ENCODE data around the gene ERVMER34-1. TPM values are rescaled to one million over a fixed set of nuclear protein-coding genes. Genes with fewer than 3 reads are reported as not detected.

Gene ERVMER34-1
- total and polyA plus RNA-seq, 8 donors: 0.30 to 3.0 (median 0.49) TPM; not detected in 4

DNA sequence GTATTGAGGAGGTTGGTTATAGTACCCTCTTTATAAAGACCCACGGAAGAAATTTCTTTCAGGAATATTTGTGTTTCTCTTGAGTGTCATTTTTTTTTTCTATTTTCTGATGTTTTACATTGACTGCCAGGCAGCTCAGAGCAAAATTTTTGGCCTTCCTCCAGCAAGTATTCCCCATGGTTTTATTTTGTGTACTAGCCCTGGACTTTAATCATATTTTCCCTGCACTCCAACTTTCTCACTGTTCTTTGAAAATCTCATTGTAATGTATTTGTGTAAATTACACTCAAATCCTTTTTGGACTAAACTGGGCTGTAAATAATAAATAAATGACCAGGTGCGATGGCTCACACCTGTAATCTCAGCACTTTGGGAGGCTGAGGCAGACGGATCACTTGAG is 46.6 kb downstream of the ERVMER34-1 start:
- Histone ChIP-seq H3K27ac (no peak overlapping the region), H3K27me3 (no peaks in the 10 kb centered on the region), H3K36me3 (no peaks in the 10 kb centered on the region), H3K4me1 (no peaks in the 10 kb centered on the region), H3K4me3 (no peak overlapping the region), H3K9me3 (no peaks in the 10 kb centered on the region)
- WGBS, 5 donors: 73 to 84% (median 76%) methylated on average over 3 of the region's 3 CpGs
- DNase-seq: no peak
- intact Hi-C loops (cut with DNase I; ENCODE audit: low total_unique reads): no loop called here
- TF ChIP-seq POLR2A (IDR thresholded peaks at IDR 0.05) (no peak), EP300 (IDR thresholded peaks at IDR 0.05) (no peak), CTCF (IDR thresholded peaks at IDR 0.05) (no peak), POLR2AphosphoS5 (IDR thresholded peaks at IDR 0.05) (no peak)

GRCh38 chr4:52704133-52704532 is 47.1 kb downstream of the ERVMER34-1 start:
- Histone ChIP-seq H3K4me1 (no peaks in the 10 kb centered on the region), H3K9me3 (no peaks in the 10 kb centered on the region), H3K27ac (no peak overlapping the region), H3K4me3 (no peak overlapping the region), H3K36me3 (no peaks in the 10 kb centered on the region), H3K27me3 (no peaks in the 10 kb centered on the region)
- no peak for DNase-seq
- WGBS, 5 donors: 47 to 63% (median 49%) methylated on average over 1 of the region's 1 CpG
- TF ChIP-seq POLR2A (IDR thresholded peaks at IDR 0.05) (no peak), POLR2AphosphoS5 (IDR thresholded peaks at IDR 0.05) (no peak), EP300 (IDR thresholded peaks at IDR 0.05) (no peak), CTCF (IDR thresholded peaks at IDR 0.05) (no peak)
- intact Hi-C loops (cut with DNase I; ENCODE audit: low total_unique reads): no loop called here

GRCh38 chr4:52701207-52701606 is 50.0 kb downstream of the ERVMER34-1 start:
- intact Hi-C loops (cut with DNase I; ENCODE audit: low total_unique reads): no loop called here
- H3K9me3 ChIP-seq: no peaks in the 10 kb centered on the region
- peaks cover 0 to 8% (median 2%) of the 10 kb centered on the region in 4 donors for H3K4me1 ChIP-seq
- WGBS, 5 donors: 94 to 97% (median 95%) methylated on average over 3 of the region's 3 CpGs
- no peak overlapping the region for H3K4me3 ChIP-seq
- no peak for TF ChIP-seq EP300 (IDR thresholded peaks at IDR 0.05)
- TF ChIP-seq CTCF (IDR thresholded peaks at IDR 0.05): no peak
- no peak for TF ChIP-seq POLR2A (IDR thresholded peaks at IDR 0.05)
- TF ChIP-seq POLR2AphosphoS5 (IDR thresholded peaks at IDR 0.05): no peak
- H3K27ac ChIP-seq: no peak overlapping the region
- no peak for DNase-seq
- H3K36me3 ChIP-seq: no peaks in the 10 kb centered on the region
- H3K27me3 ChIP-seq: no peaks in the 10 kb centered on the region

DNA sequence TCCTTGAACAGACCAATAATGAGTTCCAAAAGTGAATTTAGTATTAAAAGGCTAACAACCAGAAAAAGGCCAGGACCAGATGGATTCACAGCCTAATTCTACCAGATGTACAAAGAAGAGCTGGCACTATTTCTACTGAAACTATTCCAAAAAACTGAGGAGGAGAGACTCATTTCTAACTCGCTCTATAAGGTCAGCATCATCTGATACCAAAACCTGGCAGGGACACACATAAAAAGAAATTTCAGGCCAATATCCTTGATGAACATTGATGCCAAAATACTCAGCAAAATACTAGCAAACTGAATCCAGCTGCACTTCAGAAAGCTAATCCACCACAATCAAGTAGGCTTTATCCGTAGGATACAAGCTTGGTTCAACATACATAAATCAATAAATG is 56.3 kb downstream of the ERVMER34-1 start:
- no peak overlapping the region for H3K4me3 ChIP-seq
- 68 to 90% (median 80%) methylated on average over 2 of the region's 2 CpGs for WGBS, 5 donors
- TF ChIP-seq CTCF (IDR thresholded peaks at IDR 0.05) (no peak), POLR2A (IDR thresholded peaks at IDR 0.05) (no peak), EP300 (IDR thresholded peaks at IDR 0.05) (no peak), POLR2AphosphoS5 (IDR thresholded peaks at IDR 0.05) (no peak)
- H3K27me3 ChIP-seq: no peaks in the 10 kb centered on the region
- no peaks in the 10 kb centered on the region for H3K36me3 ChIP-seq
- no peak overlapping the region for H3K27ac ChIP-seq
- intact Hi-C loops (cut with DNase I; ENCODE audit: low total_unique reads): no loop called here
- peaks cover 0 to 10% (median 2%) of the 10 kb centered on the region in 4 donors for H3K4me1 ChIP-seq
- H3K9me3 ChIP-seq: peaks cover 0 to 17% (median 9%) of the 10 kb centered on the region in 4 donors
- no peak for DNase-seq
